NCI-H524 (cell line): ENCODE data around the gene MST1.

Source experiments
- DNase-seq, 2 experiments: peaks; one replicate each; lab custom pipeline; 2025; lab: John Stamatoyannopoulos, UW

The MST1 gene

GRCh38 chr3:49689046-49689907 lies at the start of gene MST1, which contains the start of gene RNF123:
TSS of gene MST1 (minus strand) at chr3:49689474. CDS start at chr3:49688691, 783 bp downstream.
TSS of gene RNF123 (plus strand) at chr3:49689557. CDS start at chr3:49691166, 1,609 bp downstream.
- DNase-seq = no peak

- no peak for DNase-seq
Measured at GRCh38 chr3:49738067-49738713, 48.9 kb upstream of the MST1 start.

- no peak for DNase-seq
Measured at GRCh38 chr3:49734752-49735151, 45.5 kb upstream of the MST1 start.

GRCh38 chr3:49733551-49733950 lies 44.3 kb upstream of the MST1 start:
- DNase-seq = no peak

GRCh38 chr3:49732597-49732996 lies 43.3 kb upstream of the MST1 start:
- DNase-seq = no peak

GRCh38 chr3:49729966-49730609 lies 40.8 kb upstream of the MST1 start:
- no peak for DNase-seq

GRCh38 chr3:49727924-49728361 lies 38.7 kb upstream of the MST1 start:
- no peak for DNase-seq

GRCh38 chr3:49727154-49727923 lies 38.1 kb upstream of the MST1 start:
- no peak for DNase-seq

GRCh38 chr3:49725906-49726681 lies 36.8 kb upstream of the MST1 start:
- DNase-seq = no peak

- DNase-seq = no peak
Measured at GRCh38 chr3:49724586-49724985, 35.3 kb upstream of the MST1 start.

- peak; percentile 83 to 92 for DNase-seq
Measured at GRCh38 chr3:49723628-49724551, 34.6 kb upstream of the MST1 start, which contains the start of gene GMPPB. TSS of gene GMPPB (minus strand) at chr3:49723951. CDS start at chr3:49723726, 225 bp downstream.

- peak in 1 of 2 experiments; percentile 13 for DNase-seq
Measured at GRCh38 chr3:49723296-49723627, 34.0 kb upstream of the MST1 start.

GRCh38 chr3:49722896-49723295 lies 33.6 kb upstream of the MST1 start:
- DNase-seq = no peak

GRCh38 chr3:49721896-49722781 lies 32.9 kb upstream of the MST1 start:
- no peak for DNase-seq

- no peak for DNase-seq
Measured at GRCh38 chr3:49721596-49721895, 32.3 kb upstream of the MST1 start.

- DNase-seq = peak in 1 of 2 experiments; percentile 17
Measured at GRCh38 chr3:49720855-49721595, 31.8 kb upstream of the MST1 start.

- DNase-seq = peak; percentile 92 to 93
Measured at GRCh38 chr3:49719214-49719884, 30.1 kb upstream of the MST1 start, which contains the start of gene AMIGO3. TSS of gene AMIGO3 (minus strand) at chr3:49719684. CDS start at chr3:49719465, 219 bp downstream.

GRCh38 chr3:49718858-49719213 lies 29.6 kb upstream of the MST1 start:
- no peak for DNase-seq
